ENCODE results near the gene CTU1.

The CTU1 gene

DNA sequence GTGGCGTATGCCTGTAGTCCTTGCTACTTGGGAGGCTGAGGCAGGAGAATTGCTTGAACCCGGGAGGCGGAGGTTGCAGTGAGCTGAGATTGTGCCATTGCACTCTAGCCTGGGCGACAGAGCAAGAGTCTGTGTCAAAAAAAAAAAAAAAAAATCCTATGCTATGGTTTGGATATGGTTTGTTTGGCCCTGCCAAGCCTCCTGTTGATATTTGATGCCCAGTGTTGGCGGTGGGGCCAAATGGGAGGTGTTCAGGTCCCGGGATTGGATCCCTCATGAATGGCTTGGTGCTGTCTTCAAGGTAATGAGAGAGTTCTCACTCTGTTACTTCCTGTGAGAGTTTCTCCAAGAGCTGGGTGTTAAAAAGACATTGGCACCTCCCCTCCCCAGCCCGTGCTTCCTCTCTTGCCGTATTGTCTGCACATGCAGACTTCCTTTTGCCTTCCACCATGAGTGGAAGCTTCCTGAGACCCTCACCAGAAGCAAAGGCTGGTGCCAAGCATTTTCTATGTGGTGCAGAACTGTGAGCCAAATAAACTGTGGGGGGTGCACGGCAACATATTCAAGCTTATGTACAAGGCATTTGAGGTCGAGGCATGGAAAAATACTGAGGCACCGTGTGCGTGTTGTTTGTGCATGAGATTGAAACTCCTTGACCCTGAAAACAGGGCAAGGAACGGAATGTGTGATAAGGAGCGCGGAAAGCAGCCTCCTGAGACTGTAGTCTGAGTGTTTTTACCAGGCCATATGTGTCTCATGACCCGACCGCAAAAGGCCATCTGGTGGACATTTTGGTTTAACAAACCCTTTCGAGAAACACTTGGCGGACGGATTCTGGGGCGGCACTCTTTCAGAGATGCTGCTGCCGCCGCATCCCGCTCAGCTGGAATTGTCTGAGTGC, 23.8 kb upstream of the CTU1 start:
- peak; percentile 66 for DNase-seq (ENCODE audit: low spot score)

DNA sequence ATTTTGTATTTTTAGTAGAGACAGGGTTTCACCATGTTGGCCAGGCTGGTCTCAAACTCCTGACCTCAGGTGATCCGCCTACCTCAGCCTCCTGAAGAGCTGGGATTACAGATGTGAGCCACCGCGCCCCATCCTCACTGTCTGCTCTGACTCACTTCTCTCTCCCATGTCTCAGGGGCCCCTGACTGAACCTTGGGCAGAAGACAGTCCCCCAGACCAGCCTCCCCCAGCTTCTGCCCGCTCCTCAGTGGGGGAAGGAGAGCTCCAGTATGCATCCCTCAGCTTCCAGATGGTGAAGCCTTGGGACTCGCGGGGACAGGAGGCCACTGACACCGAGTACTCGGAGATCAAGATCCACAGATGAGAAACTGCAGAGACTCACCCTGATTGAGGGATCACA, 21.5 kb upstream of the CTU1 start:
- no peak for DNase-seq (ENCODE audit: low spot score)

DNA sequence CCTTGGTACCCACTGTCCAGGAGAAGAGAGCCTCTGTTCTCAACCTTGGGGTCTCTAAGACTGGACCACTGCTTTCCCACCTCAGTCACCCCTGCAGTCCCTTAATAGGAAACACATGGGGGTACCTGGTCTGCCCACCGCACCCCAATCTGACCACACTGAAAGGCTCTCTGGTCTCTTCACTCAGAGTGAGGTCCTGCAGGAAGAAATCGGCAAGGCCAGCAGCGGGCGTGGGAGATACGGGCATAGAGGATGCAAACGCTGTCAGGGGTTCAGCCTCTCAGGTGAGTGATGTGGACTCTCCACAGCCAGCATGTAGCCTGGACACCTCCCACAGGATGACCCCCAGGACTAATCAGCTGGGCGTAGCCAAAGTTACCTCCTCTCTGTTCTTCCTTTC, 20.0 kb upstream of the CTU1 start:
- no peak for DNase-seq (ENCODE audit: low spot score)

DNA sequence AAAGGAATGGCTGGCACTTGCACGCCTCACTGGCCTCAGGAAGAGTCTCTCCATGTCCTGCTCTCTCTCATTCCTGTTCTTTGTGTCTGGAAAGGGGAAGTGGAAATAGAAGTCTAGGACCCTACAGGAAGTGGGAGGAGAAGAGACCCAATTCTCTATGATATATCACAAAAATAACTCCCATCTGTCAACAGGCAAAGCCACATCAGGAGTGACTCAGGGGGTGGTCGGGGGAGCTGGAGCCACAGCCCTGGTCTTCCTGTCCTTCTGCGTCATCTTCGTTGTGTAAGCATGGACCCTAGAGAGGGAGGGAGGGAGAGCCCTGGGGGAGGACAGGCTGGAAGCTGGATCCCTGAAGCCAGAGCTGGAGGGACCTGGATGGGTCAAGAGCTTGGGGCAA, 19.5 kb upstream of the CTU1 start:
- no peak for DNase-seq (ENCODE audit: low spot score)

DNA sequence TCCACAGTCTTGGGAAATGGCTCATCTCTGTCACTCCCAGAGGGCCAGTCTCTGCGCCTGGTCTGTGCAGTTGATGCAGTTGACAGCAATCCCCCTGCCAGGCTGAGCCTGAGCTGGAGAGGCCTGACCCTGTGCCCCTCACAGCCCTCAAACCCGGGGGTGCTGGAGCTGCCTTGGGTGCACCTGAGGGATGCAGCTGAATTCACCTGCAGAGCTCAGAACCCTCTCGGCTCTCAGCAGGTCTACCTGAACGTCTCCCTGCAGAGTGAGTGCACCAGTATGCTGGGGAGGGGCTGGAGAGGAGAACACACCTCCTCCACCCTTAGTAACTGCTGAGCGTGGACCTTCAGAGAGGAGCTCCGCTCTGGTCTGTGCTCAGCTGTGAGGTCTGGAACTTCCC, 18.8 kb upstream of the CTU1 start:
- no peak for DNase-seq (ENCODE audit: low spot score)

DNA sequence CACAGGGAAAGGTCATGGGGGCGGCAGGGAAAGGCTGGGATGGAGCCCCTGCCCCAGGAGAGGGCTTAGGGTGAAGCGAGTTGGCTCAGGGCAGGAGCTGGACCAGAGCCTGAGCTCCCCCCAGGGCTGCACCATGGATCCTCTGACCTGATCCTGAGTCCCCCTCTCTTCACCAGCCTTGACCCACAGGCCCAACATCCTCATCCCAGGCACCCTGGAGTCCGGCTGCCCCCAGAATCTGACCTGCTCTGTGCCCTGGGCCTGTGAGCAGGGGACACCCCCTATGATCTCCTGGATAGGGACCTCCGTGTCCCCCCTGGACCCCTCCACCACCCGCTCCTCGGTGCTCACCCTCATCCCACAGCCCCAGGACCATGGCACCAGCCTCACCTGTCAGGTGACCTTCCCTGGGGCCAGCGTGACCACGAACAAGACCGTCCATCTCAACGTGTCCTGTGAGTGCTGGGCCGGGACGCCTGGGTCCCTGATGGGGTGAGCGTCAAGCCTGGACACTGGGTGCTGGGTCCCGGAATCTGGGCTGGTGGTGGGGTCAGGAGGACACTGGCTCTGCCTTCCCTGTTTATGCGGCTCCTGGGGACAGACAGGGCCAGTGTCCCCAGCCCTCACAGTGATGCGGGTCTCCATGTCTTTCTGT, 17.3 kb upstream of the CTU1 start:
- DNase-seq (ENCODE audit: low spot score), result no peak

DNA sequence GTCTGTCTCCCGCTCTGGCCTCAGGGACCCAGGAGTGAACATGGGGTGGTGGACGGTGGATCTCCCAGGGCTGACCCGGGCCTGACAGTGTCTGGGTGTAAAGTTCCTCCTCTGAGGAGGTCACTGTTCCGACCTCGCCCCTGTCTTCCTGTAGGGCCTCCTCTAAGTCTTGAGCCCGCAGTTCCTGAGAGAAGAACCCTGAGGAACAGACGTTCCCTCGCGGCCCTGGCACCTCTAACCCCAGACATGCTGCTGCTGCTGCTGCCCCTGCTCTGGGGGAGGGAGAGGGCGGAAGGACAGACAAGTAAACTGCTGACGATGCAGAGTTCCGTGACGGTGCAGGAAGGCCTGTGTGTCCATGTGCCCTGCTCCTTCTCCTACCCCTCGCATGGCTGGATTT, 16.5 kb upstream of the CTU1 start, which contains the start of gene SIGLEC9:
SIGLEC9 (plus strand) TSS at position 178 of the 400 bp plus-strand sequence; CDS start at position 247, 69 bp downstream.
- no peak for DNase-seq (ENCODE audit: low spot score)

DNA sequence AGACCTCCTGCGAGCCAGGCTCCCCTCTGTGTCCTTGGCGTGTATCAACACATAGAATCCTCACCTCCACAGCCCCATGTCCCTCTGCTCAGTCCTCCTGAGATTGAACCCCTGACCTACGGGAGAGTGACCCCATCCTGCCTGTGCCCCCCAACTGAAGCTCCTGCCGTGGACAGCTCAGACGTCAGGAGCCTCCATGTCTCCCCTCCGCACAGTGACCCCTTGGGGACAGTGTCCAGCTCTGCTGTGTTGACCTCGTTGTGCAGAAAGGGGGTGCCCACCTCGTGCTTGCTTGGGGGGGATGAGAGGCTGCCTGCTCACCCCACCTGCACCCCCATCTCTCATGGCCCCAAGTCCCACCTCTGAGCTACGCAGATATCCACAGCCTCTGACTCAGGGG, 16.0 kb upstream of the CTU1 start:
- DNase-seq (ENCODE audit: low spot score), result no peak

DNA sequence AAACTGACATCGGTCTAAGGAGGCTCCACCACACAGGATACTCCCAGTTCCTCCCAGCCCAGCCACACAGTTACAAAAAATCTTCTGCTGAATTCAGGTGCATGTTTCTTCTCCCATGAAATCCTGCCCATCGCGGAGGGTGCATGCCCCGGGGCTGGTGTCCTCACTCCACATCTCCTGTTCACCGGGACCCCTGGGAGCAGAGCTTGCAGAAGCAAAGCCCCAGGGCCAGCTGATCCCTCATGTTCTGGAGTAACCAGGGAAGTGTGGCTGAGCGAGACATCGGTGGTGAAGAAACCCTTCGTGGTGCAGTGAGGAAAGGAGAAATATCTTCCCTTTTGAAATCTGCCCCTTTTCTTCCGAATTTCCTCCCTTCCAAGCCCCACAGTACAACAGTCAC, 15.6 kb upstream of the CTU1 start:
- no peak for DNase-seq (ENCODE audit: low spot score)

DNA sequence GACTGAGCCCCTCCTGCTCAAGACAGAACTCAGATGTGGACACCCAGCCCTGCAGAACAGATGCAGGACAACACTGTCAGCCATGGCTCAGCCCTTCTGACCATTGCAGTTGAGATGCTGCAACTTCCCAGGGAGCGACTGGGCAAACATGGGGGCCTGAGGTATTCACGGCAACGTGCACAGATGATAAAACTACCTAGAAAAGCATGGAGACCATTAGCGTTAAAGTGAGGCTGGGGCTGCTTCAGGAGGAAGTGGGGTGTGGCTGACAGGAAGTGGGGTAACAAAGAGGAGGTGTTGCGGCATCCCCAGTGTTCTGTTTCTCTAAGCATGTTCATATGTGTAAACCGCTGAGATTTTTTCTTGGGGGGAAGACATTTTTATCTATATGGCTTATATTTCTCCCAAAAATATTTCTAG, 15.2 kb upstream of the CTU1 start:
- no peak for DNase-seq (ENCODE audit: low spot score)

DNA sequence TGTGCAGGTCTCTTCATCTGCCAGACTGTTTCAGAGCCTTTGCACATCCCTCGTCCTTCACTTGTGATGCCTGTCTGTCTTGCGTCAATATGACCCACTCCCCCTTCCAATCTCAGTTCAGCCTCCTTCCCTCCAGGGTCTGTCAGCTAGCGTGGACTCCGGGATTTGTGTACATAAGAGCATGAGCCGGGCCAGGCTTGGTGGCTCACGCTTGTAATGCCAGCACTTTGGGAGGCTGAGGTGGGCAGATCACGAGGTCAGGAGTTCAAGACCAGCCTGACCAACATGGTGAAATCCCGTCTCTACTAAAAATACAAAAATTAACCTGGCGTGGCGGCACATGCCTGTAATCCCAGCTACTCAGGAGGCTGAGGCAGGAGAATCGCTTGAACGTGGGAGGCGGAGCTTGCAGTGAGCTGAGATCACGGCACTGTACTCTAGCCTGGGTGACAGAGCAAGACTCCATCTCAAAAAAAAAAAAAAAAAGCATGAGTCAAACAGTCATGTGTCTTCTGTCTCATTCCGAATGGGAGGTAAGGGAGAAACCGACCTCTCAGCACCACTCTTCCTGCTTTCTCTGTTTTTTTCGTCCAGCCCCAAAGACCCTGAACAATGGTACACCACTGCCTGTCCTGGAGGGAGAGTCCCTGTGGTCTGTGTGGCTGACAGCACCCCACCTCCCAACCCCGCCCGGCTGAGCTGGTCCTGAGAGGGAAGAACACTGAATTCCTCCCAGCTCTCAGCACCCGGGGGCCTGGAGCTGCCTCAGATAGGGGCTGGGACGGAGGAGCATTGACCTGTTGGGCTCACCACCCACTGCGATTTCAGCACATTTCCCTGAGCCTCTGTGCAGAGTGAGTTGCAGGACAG, 14.1 kb upstream of the CTU1 start:
- no peak for DNase-seq (ENCODE audit: low spot score)

DNA sequence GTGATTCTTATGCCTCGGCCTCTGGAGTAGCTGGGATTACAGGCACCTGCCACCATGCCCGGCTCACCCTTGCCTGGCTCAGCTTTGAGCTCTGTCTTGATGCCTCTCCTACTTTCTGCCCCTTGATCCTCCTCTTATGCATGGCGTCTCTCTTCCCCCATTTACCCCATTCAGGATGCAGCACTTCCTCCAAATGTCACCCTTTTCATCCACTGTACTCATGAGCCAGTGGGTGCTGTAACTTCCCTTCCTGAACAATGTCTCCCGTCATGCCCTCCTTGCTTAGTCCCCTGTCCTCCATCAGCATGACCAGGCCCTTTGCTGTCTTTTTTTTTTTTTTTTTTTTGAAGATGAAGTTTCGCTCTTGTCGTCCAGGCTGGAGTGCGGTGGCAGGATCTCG, 13.0 kb upstream of the CTU1 start:
- DNase-seq (ENCODE audit: low spot score), result no peak

DNA sequence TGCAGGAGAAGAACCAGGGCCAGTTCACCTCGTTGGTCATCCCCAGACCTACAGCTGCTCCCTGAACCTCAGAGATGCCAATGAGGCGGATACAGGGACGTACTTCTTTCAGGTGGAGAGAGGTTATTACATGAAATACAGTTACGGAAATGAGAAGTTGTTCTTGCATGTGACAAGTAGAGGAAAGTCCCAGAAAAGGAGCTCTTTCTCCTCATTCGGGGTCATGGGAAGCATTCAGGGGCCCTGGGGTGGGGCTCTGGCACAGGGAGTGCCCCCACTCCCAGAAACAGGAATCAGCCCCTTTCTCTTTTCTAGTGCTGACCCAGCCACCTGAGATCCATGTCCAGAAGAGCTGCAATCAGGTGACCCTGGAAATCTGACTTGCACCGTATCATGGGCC, 12.0 kb upstream of the CTU1 start:
- DNase-seq (ENCODE audit: low spot score), result no peak

DNA sequence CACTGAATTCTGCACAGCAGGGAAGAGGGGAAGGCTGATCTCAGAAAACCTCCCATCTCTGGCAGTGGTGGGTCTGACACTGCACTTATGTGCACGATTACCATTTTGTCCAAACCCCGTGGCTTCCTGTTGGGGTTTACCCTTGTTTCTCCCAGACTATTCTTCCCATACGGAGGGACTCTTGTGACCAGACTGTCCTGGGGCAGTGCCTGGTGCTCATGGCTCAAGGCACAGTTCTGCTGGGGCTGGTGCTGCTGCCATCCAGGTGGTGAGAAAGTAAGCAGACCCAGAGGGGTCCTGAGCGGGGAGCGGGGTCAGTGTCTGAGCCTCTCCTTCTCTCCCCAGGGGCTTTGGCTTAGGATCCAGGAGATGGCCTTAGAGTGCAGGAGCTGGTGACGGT, 11.4 kb upstream of the CTU1 start:
- no peak for DNase-seq (ENCODE audit: low spot score)

DNA sequence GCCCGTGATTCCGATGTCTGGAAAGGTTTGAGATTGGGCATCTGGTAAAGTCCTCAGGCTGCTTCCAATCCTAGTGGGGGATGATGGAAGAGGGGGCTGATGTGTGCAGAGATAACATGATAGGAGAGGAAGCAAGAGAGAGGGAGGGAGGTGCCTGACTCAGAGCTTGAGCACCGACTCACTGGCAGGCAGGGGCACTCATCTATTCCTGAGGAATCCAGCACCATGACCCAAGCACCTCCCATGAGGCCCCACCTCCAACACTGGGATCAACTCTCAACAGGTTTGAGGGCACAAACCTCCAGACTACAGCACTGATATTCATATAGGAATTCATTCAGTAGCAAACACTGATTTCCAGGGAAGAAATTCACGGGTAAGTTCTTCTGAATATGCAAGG, 10.9 kb upstream of the CTU1 start:
- no peak for DNase-seq (ENCODE audit: low spot score)

DNA sequence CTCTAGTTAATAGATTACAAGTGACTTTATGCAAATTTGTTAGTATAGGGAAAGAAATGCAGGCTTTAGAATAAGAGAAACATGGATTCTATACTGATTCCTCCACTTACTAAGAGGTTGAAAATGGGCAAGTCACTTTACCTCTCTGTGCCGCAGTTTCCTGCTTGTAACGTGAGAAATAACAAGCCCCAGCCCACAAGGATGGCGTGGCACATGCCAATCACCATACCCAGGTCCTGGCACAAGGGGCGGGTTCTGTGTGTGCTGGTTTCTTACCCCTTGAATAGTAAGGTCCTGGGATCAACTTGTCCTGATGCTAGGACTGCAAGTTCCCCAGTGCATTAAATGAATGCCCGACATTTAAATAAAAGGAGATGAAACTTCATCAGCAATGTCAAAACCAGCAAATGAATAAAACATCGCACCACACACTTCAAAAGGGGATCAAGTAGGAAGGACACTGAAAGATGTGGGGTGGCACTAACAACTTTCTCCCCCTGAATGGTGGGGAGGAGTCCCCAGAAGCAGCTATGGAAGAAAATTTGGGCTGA, 8.6 kb upstream of the CTU1 start:
- no peak for DNase-seq (ENCODE audit: low spot score)

DNA sequence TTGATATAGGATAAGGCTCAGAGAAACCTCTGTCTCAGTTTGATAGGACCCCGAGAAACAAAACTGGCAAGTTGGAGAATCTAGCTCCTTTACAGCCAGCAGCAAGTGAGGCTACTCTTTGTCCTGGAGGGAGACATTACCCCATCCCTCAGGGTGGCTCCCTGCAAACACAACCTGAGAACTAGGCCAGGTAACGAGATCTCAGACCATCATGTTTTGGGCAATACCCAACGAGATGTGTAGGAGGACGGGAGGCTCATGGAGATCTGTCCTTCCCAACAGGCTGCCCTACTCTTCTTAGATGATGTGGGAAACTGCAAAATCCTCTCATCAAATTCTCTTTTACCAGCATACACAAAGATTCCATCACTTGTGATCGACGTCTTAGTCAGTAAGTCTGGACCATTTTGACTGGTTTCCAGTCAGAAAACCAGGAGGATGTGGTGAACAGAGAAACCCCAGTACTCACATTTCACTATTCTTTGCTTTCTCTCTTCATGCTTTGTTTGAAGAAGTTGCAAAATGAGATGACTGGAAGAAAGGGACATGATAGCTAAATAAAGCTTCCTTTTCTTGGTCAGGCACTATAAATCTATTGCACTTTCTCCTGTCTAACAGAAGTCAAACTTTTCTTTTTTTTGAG, 6.0 kb upstream of the CTU1 start:
- no peak for DNase-seq (ENCODE audit: low spot score)

DNA sequence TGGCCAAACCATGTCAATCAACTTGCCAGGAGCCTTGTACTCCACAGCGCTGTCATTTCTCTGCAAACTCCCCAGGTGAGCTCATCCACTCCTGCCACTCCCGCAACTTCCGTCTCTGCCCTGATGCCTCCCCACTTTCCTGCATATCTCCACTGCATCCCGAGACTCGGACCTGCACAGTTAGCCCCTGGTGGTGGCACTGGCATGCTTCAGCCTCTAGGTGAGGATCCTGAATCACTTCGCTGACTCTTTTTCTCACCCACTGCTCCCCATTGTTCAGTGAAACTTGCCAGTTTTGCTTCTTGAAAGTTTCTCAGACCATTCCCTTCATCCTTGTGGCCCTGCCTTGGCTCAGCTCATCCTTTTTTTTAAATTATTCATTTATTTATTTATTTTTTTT, 3.4 kb upstream of the CTU1 start:
- DNase-seq (ENCODE audit: low spot score), result no peak

DNA sequence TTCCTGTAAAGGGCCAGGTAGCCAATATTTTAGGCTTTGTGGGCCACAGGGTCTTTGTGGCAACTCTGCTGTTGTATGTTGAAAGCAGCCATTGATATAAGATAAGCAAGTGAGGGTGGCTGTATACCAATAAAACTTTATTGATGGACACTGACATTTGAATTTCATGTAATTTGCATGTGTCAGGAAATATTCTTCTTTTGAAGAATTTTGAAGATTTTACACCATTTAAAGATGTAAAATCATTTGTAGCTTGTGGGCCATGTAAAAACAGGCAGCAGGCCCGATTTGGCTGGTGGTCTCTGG, 2.4 kb upstream of the CTU1 start:
- no peak for DNase-seq (ENCODE audit: low spot score)

DNA sequence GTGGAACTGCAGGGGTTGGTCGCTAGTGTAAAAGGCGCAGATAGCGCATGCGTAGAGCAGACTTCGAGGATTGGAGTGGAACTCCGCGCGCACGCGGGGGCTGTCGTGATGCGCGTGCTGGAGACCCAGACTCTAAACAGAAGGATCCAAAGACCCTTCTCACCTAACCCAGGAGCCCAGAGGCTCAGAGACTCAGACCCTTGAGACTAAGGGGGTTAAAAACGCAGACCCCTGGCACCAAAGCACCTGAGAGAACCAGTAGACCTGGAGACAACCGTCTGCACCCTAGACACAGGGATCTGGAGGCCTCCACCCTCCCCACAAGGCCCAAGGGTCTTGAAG, 567 bp upstream of the CTU1 start:
- DNase-seq (ENCODE audit: low spot score), result no peak

DNA sequence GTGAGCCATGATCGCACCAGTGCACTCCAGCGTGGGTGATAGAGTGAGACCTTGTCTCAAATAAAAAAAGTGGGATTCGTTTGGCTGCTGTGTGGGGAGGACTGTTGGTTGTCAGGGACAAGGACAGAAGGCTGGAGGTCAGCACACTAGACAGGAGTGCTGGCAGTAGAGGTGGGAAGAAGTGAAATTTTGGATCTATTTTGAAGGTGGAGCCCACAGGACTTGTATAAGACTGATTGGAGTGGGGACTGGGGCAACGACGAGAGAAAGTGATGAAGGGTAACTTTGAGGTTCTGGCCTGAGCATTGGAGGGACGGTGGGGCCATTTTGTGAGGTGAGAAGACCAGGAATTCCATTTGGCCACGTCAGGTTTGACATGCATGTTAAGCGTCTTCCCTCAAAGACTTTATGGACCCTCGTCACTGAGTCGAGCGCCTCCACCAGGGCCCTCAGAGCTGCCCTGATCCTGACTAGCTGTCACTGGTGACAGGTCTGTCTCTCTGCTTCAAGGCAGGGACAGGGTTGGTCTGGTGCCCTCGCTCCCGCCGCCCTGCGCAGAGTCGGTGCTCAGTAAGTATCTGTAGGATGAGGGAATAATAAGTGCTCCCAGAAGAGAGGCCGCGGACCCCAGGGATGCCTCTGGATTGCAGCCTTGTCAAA, 673 bp downstream of the CTU1 start:
- DNase-seq (ENCODE audit: low spot score), result peak; percentile 31

DNA sequence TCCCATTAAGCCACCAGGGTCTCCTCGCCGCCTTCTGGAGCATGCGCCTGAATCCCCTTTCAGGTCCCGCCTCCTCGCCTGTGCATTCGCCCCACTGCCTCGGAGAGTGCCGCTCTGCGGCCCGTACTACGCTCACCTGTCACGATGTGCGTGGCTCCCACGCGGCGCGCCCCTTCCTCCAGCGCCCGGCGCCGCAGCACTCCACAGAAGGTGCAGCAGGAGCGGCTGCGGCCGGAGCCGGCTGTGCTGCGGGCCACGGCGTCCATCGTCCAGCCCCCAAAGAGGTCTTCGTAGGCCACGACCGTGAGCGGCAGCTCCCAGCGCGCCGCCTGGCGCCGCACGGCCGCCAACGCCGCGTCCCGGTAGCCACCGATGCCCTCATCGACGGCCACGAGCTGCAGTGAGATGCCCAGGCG, 4.3 kb downstream of the CTU1 start:
- no peak for DNase-seq (ENCODE audit: low spot score)

Measured in hepatic stellate cell (primary cell).